ENCODE data around the gene SGPP1.
A peak's percentile ranks its signal among the peaks of the same experiment; 100 is the strongest.
"Not testable (repeated sequence)": the region's sequence is repeated elsewhere in the genome, so short reads cannot be mapped to it uniquely, and the experiment has no call there.

Gene SGPP1

DNA sequence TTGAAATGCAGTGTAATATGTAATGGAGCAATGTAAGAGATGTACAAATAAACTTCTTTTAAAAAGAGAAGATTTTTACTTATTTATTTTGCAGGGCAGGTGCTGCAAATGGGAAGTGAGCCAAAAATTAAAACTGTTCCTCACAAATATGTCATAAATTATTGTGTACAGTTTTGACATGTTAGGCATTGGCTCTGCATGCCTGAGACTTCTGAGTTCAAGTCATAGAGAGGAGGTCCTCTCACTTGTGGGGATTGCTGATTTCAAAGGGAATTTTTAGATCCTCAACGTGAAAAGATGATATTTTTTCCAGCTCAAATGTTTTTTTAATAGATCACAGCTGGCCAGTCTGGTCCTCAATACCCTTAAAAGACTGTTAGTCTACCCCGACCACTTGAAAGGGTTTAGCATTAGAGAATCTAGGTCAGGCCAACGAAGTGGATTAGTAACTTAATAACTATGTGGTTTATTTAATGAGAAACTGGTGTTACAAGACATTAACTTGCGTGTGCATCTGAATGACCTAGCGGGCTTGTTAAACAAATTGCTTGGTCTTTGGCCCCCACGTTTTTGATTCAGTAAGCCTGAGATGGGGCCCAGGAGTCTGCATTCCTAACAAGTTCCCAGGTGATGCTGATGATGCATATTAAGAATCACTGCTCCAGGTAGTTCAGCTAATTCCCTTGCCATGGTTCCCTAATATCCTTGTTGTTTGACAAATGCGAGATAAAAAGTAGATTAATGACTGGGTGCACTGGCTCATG, 55.3 kb downstream of the SGPP1 start:
- no peak for DNase-seq (ENCODE audit: low spot score)

DNA sequence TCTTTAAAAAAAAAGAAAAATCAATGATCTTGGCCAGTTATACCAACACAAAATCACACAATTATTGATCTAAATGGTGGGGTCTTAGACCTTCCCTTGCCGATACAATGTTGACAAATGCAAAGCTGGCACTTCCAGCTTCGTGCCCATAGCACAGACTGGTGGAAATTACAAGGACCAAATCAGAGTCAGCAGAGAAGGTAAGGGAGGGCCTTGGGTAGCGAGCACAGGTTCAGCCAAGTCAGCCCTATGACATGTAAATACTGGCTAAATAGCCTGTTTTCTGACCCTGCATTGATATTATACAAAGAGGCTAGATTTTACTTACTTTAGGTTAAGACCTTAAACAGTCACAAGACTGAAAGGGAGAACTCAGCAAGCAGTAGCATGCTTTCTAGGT, 55.9 kb downstream of the SGPP1 start:
- DNase-seq (ENCODE audit: low spot score), result no peak

DNA sequence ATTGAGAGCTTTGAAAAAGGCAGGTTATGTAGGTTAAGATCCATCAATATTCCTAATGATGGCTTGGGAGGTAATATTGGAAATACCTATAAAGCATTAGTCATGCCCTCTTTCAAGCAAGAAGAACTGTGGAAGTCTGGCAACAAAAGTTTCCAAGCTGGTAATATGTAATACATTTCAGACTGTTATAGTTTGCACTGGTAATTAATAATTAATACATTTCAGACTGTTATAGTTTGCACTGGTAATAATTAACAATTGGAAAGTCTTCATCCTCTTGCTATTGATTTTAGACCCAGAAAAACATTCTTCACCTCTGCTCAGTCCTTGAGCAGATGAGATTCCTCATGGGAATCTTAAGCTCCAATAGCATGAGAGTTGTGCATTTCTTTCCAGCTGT, 57.2 kb downstream of the SGPP1 start:
- DNase-seq (ENCODE audit: low spot score), result no peak

DNA sequence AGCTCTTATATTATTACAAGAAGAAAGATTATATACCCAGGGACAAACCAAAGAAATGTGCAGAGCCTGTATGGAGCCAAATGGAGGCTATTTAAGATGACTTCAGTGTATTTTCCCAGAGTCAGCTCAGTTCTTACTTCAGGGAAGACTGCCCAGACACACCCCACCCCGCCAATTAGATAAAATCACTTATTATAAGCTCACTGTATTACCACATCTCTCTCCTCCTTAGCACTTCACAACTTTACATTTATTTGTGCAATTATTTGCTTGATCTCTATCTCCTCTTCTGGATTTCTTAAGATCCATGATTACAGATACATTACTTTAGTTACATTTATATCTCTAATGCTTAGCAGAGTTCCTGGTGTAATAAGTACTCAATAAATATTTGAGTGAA, 61.5 kb downstream of the SGPP1 start:
- DNase-seq (ENCODE audit: low spot score), result no peak

DNA sequence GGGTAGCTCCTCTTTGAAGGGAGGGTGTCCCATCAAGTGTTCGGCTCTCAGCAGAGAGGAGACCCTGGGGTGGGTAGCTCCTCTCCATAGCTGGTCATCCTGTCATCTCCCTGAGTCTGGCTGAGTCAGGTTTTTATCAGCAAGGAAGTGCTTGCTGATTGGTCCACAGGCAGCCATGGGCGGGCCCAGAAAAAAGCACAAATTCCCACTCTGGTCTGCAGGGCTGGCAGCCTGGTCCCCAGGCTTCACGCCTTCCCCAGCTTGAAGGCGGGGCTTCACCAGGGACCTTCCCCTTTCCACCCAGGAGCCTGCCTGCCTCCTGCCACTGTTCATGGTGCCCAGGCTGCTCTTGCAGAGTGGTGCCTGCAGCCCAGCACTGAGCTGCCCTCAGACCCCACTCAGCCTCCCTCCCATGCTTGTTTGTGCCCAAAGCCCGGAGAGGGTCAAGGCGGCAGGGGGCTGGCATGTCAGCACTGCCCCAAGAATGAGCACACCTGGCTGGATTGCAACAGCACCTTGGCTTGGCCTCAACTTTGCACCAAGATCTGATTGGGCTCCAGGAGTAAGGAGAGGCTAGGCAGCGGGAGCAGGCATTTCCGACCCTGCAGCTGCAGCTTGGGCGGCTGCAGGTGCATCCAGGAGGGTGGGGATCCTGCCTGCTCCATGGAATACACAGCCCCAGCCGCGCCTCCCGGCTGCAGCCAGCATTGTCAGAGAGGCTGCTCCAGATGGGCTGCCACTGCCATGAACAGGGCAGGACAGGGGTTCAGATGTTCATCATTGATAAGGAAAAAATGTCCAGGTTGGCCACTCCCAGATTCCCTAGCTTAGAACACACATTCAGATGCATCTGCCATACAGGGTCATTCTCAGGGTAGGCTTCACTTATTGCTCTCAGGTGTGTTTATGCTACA, 64.2 kb downstream of the SGPP1 start:
- no peak for DNase-seq (ENCODE audit: low spot score)

DNA sequence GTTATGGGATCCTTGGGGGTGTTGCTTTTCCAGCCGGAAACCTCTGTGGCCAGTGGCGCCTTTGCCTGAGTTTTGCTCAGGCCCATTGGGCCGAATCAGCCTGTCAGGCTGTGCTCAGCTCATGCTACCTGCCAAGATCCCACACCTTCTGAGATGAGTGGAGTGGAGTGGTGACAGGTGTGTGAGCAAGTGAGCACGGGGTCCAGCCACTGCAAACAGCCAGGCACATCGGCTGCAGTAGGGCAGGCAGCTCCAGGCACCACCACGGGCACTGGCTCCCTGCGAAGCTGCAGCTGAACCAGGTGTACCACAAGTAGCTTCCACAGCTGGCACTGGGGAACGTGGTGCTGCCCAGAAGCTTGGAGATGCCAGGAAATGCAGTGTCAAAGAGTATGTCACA, 65.1 kb downstream of the SGPP1 start:
- no peak for DNase-seq (ENCODE audit: low spot score)

DNA sequence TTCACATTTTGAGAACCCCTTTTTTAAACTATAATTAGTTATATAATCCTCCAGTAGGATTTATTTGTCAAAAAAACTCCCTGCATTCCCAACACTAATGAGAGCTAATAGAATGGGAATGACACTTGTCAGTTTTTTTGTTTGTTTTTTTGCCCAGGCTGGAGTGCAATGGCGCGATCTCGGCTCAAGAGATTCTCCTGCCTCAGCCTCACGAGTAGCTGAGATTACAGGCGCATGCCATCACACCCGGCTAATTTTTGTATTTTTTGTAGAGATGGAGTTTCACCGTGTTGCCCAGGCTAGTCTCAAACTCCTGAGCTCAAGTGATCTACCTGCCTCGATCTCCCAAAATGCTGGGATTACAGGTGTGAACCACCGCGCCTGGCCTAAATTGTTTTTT, 66.0 kb downstream of the SGPP1 start:
- DNase-seq (ENCODE audit: low spot score), result not testable (repeated sequence)

DNA sequence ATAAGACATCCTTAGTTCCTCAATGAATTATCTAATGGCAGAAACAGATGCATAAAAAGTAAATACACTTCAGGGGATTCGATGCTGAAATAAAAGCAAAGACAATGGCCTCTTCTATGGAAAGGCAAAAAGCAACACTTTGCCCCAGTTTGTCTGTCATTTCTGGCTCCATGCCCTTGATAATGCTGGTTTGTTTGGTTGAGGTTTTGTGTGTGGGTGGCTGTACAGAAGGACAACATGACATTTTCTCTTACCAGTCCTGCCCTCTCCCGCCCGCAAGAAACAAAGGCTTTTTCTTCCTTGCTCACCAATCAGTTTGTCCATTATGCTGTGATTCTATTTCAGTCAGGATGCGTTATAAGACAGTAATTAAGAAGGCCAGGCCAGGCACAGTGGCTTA, 68.1 kb downstream of the SGPP1 start:
- peak; percentile 89 for DNase-seq (ENCODE audit: low spot score)

DNA sequence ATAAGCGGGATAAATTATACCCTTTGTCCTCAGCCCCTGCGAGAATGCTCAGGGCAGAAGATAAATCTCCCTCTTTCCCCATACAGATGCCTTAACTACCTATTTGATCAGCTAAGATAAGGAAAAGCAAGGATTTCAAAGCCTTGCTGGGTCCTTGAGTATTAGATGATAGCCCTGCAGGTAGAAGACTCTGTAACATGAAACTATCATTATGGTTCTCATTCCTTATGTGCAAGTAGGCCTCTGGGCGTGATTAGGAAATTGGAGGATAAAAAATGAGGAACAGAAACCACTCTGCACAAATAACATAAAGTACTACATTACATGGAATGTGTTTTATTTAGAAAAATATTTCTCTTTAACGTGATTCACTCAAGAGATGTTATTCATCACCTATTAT, 71.7 kb downstream of the SGPP1 start:
- no peak for DNase-seq (ENCODE audit: low spot score)

DNA sequence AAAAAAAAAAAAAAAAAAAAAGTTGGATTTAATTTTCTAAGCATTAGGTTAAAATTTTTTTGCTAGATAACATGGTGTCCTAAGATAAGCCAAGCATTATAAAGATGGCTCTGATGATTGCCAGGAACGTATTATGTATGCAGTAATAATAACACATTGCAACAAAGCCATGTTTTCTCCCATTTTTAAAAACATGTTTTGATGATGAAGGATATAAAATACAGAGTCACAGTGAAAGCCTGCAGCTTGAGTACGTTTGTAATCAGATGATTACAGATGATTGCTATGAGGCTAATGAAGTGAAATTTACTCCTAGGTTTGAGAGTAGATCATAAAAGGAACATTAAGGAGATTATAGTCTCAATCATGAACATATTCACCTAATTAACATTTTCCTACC, 72.9 kb downstream of the SGPP1 start:
- DNase-seq (ENCODE audit: low spot score), result no peak

DNA sequence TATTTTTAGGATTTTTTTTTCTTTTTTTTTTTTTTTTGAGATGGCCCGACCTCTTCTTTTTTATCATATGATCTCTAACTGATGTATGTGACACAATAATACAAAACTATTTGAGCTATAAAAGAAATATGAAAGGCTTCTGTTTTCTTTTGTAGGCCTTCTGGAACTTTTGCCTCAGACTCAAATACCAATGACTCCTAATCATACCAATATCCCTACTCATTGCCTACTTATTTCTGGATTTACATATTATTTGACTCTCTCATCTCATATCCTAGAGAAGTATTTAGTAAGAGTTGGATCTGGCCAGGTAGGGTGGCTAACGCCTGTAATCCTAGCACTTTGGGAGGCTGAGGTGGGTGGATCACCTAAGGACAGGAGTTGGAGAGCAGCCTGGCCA, 73.5 kb downstream of the SGPP1 start:
- no peak for DNase-seq (ENCODE audit: low spot score)

DNA sequence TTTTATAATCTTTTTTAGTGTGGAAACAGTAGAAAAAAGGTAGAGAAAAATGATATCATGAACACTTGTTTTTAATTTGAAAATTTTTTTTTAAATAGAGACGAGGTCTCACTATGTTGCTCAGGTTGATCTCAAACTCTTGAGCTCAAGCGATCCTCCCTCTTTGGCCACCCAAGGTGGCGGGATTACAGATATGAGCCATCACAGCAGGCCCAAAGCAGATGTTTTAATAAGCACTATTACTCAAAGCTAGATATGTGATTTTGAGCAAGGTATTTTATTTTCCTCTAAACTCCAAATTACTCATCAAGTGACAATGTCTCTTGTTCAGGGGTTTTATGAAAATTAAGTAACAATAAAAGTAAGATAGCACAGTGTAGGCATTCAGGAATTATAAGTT, 75.5 kb downstream of the SGPP1 start:
- no peak for DNase-seq (ENCODE audit: low spot score)

DNA sequence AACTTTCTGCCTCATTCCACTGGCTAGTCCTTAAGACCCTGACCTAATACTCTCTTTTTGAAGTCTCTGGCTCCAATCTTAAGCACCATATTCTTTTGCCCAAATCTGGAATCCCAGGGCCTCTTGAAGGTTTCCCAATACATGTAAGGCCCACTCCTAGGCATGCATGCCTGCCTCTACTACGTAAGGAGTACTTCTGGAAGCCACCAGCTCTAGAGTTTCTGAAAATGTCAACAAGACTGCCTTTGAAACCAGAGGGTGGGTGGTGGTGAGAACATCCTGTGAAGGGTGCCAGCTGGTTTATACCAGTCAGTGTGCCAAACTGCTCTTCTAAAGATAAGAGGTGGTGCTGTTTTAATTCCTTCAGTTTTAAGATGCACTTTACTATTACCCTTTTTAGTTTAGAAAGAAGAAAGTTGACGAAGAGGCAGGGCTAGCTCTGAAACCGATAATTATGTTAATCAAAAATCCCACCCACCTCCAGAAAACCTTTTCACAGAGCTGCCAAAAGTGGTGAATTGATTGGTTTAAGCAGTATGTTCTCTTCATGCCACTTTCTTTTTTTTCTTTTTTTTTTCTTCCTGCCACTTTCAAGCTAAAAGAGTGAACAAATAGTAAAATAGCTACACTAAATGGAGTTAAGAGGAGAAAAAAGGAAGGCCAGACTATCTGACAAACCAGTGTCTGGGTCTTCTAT, 77.5 kb downstream of the SGPP1 start:
- peak; percentile 40 for DNase-seq (ENCODE audit: low spot score)

DNA sequence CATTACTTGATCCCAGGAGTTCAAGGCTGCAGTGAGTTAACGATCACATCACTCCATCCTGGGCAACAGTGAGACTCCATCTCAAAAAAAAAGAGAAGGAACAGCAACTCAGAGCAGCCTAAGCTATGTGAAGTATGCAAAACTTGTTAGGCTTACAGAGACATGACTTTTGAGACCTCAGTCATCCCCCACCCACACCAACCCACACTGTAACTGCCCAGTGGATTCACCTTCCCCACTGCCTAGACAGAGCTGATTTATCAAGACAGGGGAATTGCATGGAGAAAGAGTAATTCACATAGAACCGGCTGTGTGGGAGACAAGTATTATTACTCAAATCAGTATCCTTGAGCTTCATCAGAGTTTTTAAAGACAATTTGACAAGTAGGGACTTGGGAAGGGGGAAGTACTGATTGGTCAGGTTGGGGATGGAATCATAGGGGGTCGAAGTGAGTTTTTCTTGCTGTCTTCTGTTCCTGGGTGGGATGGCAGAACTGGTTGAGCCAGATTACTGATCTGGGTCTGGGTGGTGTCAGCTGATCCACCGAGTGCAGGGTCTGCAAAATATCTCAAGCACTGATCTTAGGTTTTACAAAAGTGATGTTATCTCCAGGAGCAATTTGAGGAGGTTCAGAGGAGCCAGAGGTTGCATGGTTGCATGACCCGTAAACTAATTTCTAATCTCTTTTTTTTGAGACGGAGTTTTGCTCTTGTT, 80.0 kb downstream of the SGPP1 start:
- no peak for DNase-seq (ENCODE audit: low spot score)

DNA sequence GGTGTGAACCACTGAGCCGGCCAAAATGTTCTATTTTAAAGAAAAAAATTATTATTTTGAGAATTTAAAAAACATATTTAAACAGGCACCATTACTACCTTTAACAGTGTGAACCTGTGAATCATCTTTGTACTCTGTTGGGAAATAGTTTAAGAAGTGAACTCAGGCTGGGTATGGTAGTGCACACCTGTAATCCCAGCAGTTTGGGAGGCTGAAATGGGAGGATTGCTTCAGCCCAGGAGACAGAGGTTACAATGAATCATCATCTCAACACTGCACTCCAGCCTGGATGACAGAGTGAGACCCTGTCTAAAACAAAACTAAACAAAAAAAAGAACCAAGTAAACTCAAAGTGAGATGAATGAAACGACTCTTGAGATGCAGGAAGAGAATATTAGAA, 83.1 kb downstream of the SGPP1 start:
- no peak for DNase-seq (ENCODE audit: low spot score)

DNA sequence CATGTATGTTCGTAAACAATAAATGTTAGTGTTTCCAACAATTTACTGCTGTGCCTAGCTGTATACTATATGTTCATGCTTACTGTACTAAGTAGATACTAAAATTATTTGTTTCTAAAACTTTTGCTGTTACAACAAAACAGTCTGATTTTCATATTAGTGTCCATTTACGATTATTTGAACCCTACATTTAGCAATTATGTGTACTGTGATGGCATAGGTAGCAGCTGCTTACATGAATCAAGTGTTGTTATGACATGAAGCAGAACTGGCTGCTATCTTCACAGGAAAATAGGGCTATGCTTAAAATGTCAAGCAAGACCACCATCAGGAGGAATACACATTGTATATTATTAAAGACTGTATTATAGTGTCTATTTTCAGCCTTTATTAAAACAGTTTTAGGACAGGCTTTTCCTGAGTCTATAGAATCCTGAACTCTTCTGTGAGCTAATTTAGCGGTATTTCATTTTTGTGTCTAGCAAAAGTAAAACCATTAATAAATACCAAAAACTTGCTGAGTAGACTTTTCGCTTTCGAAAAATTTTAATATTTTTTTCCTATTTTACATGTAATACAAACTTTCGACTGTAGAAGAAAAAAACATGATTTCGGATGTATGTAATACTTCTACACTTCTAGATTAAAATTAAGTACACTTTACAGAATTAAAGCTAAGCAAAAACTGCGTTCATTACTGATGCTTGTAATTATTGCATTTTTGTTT, 85.0 kb downstream of the SGPP1 start:
- no peak for DNase-seq (ENCODE audit: low spot score)

DNA sequence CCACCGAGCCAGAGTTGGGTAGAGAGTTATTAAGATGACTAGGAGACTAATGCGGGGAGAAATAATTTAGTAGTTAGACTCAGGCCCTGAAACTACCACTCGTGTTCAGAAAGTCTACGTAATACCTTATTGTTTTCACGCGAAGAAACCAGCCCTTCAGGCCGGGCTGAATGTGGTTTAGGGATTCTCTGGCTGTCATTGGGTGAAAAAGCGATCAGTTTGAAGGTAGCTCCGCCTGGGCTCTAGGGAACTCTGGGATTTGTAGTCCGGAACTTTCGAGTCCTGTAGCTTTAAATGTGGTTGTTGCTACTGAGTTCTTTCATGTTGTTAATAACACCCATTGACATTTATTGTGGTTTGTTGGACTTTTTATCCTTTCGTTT, 85.6 kb downstream of the SGPP1 start:
- peak; percentile 98 for DNase-seq (ENCODE audit: low spot score)

DNA sequence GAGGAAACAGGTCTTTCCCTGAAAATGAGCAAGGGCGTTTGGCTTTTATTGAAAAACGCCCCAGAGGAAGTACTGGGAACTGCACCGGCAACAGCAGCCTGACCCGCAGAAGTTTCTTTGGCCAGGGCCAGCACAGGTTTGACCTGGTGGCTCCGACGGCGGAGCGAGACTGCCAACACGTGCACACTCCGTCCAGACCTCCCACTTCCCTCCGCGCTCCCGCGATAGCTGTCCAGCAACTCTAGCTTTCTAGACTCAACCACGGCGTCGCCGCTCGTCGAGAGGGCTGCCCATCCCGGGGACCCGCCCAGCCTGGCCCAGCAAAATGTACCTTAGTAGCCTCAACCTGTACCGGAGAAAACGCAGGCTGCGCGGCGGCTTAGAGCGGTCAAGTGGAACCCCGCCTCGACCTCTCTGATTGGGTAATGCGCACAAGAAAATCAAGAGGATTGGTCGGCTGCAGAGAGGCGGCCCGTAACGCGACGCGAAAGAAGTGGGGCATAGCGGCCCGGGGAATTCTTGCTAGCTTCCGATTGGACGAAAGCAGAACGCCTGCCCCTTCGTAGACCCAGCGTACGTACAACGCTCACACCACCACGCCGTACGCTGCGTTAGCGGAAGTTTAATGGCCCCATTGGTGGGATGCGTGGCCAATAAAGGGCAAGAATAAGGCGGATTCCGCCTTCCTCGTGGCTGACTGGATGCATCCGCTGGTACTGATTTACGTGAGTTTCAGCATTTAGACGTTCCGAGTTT, 86.2 kb downstream of the SGPP1 start, which contains the start of gene WDR89:
TSS of gene WDR89 (minus strand) at position 399 of the 756 bp plus-strand sequence. CDS start 41,929 bp downstream, outside the sequence.
- DNase-seq (ENCODE audit: low spot score), result peak; percentile 100

DNA sequence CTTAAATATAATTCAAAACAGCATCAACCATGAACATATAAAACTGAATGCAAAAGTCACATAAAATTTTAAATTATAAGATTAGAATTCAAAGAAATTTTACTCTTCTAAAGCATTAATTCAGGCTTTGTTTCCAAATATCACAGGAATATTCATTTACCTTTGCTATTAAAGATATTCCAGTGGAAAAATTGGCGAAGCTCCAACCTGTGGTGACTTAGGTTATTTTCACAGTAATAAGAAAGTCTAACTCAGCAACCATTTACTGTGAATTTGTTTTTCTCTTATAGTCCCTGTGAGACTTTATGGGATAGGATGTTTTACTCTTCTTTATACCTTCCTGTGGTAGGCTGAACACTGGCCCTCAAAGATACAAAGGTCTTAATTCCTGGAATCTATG, 89.4 kb downstream of the SGPP1 start:
- no peak for DNase-seq (ENCODE audit: low spot score)

DNA sequence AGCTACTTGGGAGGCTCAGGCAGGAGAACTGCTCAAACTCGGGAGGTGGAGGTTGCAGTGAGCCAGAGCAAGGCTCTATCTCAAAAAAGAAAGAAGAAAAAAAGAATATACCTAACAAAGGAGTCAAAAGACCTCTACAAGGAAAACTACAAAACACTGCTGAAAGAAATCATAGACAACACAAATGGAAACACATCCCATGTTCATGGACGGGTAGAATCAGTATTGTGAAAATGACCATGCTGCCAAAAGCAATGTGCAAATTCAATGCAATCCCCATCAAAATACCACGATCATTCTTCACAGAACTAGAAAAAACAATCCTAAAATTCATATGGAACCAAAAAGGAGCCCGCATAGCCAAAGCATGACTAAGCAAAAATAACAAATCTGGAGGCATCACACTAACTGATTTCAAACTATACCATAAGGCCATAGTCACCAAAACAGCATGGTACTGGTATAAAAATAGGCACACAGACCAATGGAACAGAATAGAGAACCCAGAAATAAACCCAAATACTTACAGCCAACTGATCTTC, 91.7 kb downstream of the SGPP1 start:
- not testable (repeated sequence) for DNase-seq (ENCODE audit: low spot score)
